Measurements from ENCODE around the gene IL15RA.

- TF ChIP-seq EZH2 (IDR thresholded peaks at IDR 0.05; ENCODE audit: insufficient read depth, low read length) (no peak), CTCF (IDR thresholded peaks at IDR 0.05; ENCODE audit: insufficient read depth, low read depth, low read length) (no peak)
These were observed 50.0 kb downstream of the IL15RA start for GRCh38 chr10:5927306-5927705.
